C4-2B (cell line): ENCODE measurements around the gene ZNF668.
"Not testable (repeated sequence)": the region's sequence is repeated elsewhere in the genome, so short reads cannot be mapped to it uniquely, and the experiment has no call there.

ENCODE experiments used
- H3K27ac ChIP-seq: fragments of 450-650 bp; 2 replicates; pipeline ENCODE4 v1.5.1; 2017
- ZFX ChIP-seq: fragments of 450-650 bp; IDR thresholded peaks from 2 replicates; pipeline ENCODE4 v1.6.1; 2017
- TF ChIP-seq, protein P1 (sequence below): fragments of 450-650 bp; conservative IDR thresholded peaks from 2 replicates; pipeline ENCODE4 v1.5.1; 2017; ENCODE audit warnings: mild to moderate bottlenecking

The ZNF668 gene

GRCh38 chr16:31022544-31023251 is 51.3 kb downstream of the ZNF668 start:
- no peak overlapping the region for H3K27ac ChIP-seq
- TF ChIP-seq, protein P1, sequence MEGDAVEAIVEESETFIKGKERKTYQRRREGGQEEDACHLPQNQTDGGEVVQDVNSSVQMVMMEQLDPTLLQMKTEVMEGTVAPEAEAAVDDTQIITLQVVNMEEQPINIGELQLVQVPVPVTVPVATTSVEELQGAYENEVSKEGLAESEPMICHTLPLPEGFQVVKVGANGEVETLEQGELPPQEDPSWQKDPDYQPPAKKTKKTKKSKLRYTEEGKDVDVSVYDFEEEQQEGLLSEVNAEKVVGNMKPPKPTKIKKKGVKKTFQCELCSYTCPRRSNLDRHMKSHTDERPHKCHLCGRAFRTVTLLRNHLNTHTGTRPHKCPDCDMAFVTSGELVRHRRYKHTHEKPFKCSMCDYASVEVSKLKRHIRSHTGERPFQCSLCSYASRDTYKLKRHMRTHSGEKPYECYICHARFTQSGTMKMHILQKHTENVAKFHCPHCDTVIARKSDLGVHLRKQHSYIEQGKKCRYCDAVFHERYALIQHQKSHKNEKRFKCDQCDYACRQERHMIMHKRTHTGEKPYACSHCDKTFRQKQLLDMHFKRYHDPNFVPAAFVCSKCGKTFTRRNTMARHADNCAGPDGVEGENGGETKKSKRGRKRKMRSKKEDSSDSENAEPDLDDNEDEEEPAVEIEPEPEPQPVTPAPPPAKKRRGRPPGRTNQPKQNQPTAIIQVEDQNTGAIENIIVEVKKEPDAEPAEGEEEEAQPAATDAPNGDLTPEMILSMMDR = no peak
- no peak for TF ChIP-seq ZFX

DNA sequence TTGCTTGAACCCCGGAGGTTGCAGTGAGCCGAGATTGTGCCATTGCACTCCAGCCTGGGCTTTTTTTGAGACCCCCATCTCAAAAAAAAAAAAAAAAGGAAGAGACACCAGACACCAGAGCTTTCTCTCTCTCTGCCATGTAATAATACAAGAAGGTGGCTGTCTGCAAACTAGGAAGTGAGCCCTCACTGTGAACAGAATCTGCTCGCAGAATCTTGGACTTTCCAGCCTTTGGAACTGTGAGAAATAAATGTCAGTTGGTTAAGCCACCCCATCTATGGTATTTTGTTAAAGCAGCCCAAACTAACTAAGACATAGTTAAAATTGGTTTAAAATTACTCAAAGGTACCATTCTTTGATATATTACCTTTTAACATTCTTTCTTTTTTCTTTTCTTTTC is 53.5 kb downstream of the ZNF668 start:
- H3K27ac ChIP-seq = no peak overlapping the region

DNA sequence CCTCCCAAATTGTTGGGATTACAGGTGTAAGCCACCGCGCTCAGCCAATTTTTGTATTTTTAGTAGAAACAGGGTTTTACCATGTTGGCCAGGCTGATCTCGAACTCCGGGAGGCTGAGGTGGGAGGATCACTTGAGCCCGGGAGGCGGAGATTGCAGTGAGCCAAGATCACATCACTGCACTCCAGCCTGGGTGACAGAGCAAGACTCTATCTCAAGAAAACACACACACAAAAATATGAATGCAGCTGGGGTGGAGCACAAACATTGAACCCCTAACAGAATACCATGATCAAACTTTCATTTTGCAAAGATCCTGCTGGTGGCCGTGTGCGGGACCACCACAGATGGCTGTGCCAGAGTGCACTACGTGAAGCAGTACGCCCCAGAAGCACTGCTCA is 56.3 kb downstream of the ZNF668 start:
- not testable (repeated sequence) for H3K27ac ChIP-seq

More for the DNA sequence above, 53.5 kb downstream of the ZNF668 start:
- TF ChIP-seq, protein P1 = no peak
- TF ChIP-seq ZFX = no peak

- TF ChIP-seq, protein P1 = no peak
- TF ChIP-seq ZFX = no peak
- H3K27ac ChIP-seq = no peak overlapping the region
These were observed 58.0 kb downstream of the ZNF668 start for GRCh38 chr16:31016018-31016417.

GRCh38 chr16:31013292-31013691 is 60.7 kb downstream of the ZNF668 start:
- not testable (repeated sequence) for H3K27ac ChIP-seq

DNA sequence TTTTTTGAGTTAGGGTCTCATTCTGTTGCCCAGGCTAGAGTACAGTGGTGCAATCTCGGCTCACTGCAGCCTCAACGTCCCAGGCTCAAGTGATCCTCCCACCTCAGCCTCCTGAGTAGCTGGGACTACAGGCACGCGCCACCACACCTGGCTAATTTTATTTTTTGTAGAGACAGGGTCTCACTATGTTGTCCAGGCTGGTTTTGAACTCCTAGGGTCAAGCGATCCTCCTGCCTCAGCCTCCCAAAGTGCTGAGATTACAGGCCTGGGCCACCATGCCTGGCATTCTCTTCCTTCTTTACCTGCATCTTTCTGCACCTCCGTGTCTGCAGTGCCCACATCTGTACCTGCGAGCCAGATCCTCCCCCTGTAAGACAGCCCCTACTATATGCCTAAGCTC is 62.2 kb downstream of the ZNF668 start:
- H3K27ac ChIP-seq = not testable (repeated sequence)
